PC-3 (cell line): ENCODE measurements around the gene PRKAR1A.

ENCODE experiments used
- CTCF ChIP-seq: fragments of 300-600 bp; sonication (generic); conservative IDR thresholded peaks from 2 replicates; pipeline ENCODE4 v1.5.1; 2017; ENCODE audit warnings: antibody characterized with exemption, low read depth, mild to moderate bottlenecking, low read length
- EZH2 ChIP-seq: fragments of 300-600 bp; sonication (generic); IDR thresholded peaks from one replicate; pipeline ENCODE4 v1.6.1; 2017; ENCODE audit warnings: antibody characterized with exemption, mild to moderate bottlenecking, low read length; ENCODE audit not compliant: unreplicated experiment
- EZH2phosphoT487 ChIP-seq: fragments of 300-600 bp; sonication (generic); IDR thresholded peaks from 2 replicates; pipeline ENCODE4 v1.6.1; 2018; ENCODE audit warnings: mild to moderate bottlenecking, antibody characterized with exemption, low read length, borderline replicate concordance

GRCh38 chr17:68507576-68507975 is 4.7 kb upstream of the PRKAR1A start:
- TF ChIP-seq CTCF, result no peak
- no peak for TF ChIP-seq EZH2phosphoT487
- no peak for TF ChIP-seq EZH2
